ENCODE measurements around the gene ART5. TPM values are rescaled to one million over a fixed set of nuclear protein-coding genes. Genes with fewer than 3 reads are reported as not detected.

ART5 gene
- total RNA-seq, 1 experiment from 2014 or later, result not detected

DNA sequence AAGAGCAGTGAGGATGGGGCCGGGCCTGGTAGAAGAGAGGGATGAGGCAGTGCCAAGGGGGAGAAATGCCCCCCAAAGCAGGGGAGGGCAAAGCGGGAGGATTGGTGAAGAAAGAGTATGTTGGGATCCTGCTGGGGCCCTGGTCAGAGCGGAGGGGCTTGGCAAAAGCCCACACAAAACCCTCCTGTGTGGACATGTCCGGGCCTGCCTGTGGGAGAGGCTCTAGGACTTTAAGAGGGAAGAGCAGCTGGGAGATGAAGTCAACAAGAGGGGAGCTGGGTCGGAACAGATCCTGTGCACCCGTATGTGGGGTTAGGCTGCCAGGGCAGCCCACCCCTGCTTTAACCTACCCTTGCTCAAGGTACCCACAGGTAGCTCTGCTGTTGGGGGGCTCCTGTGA, 25.8 kb downstream of the ART5 start:
- intact Hi-C loops (cut with micrococcal nuclease; ENCODE audit: unreplicated experiment), result no loop called here

GRCh38 chr11:3614742-3615171, 27.0 kb downstream of the ART5 start:
- TF ChIP-seq, protein P1, sequence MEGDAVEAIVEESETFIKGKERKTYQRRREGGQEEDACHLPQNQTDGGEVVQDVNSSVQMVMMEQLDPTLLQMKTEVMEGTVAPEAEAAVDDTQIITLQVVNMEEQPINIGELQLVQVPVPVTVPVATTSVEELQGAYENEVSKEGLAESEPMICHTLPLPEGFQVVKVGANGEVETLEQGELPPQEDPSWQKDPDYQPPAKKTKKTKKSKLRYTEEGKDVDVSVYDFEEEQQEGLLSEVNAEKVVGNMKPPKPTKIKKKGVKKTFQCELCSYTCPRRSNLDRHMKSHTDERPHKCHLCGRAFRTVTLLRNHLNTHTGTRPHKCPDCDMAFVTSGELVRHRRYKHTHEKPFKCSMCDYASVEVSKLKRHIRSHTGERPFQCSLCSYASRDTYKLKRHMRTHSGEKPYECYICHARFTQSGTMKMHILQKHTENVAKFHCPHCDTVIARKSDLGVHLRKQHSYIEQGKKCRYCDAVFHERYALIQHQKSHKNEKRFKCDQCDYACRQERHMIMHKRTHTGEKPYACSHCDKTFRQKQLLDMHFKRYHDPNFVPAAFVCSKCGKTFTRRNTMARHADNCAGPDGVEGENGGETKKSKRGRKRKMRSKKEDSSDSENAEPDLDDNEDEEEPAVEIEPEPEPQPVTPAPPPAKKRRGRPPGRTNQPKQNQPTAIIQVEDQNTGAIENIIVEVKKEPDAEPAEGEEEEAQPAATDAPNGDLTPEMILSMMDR (conservative IDR thresholded peaks at IDR 0.05; ENCODE audit: low read depth, low read length), result no peak
- no peak for TF ChIP-seq EZH2 (IDR thresholded peaks at IDR 0.05; ENCODE audit: borderline replicate concordance, low read depth, low read length, poor library complexity, severe bottlenecking)
- Histone ChIP-seq H3K36me3 (ENCODE audit: insufficient read depth, low read length, poor library complexity, severe bottlenecking) (no peaks in the 10 kb centered on the region), H3K27ac (ENCODE audit: low read depth, low read length, poor library complexity, severe bottlenecking) (no peak overlapping the region), H3K27me3 (replicated peaks; ENCODE audit: insufficient read depth, low read depth, low read length, poor library complexity) (no peaks in the 10 kb centered on the region), H3K4me3 (ENCODE audit: low read depth, low read length, poor library complexity, severe bottlenecking) (no peak overlapping the region), H3K9me3 (ENCODE audit: low read depth, low read length, poor library complexity, severe bottlenecking) (no peaks in the 10 kb centered on the region), H3K4me1 (ENCODE audit: insufficient read depth, low read length, poor library complexity, severe bottlenecking) (no peaks in the 10 kb centered on the region)
- BruUV-seq (replicated peaks), result no TSS peak
- ChIA-PET POLR2A (ENCODE audit: low non-redundant PET) (interaction anchor here (0.6 kb wide), 1 partner anchor 103 kb away, joined by 3 read pairs; no protein-coding TSS in a partner anchor), CTCF (no interaction called here)
- DNase-seq (ENCODE audit: low spot score), result no peak
- intact Hi-C loops (cut with micrococcal nuclease; ENCODE audit: unreplicated experiment), result no loop called here

More for the DNA sequence above, 25.8 kb downstream of the ART5 start:
- H3K36me3 ChIP-seq (ENCODE audit: insufficient read depth, low read length, poor library complexity, severe bottlenecking), result no peaks in the 10 kb centered on the region
- no peak overlapping the region for H3K27ac ChIP-seq (ENCODE audit: low read depth, low read length, poor library complexity, severe bottlenecking)
- no peak overlapping the region for H3K4me3 ChIP-seq (ENCODE audit: low read depth, low read length, poor library complexity, severe bottlenecking)
- POLR2A ChIA-PET (ENCODE audit: low non-redundant PET), result no interaction called here
- no peaks in the 10 kb centered on the region for H3K9me3 ChIP-seq (ENCODE audit: low read depth, low read length, poor library complexity, severe bottlenecking)
- TF ChIP-seq EZH2 (IDR thresholded peaks at IDR 0.05; ENCODE audit: borderline replicate concordance, low read depth, low read length, poor library complexity, severe bottlenecking), result no peak
- TF ChIP-seq, protein P1 (conservative IDR thresholded peaks at IDR 0.05; ENCODE audit: low read depth, low read length), result no peak
- no peak for DNase-seq (ENCODE audit: low spot score)
- H3K4me1 ChIP-seq (ENCODE audit: insufficient read depth, low read length, poor library complexity, severe bottlenecking), result no peaks in the 10 kb centered on the region
- CTCF ChIA-PET, result no interaction called here
- H3K27me3 ChIP-seq (replicated peaks; ENCODE audit: insufficient read depth, low read depth, low read length, poor library complexity), result no peaks in the 10 kb centered on the region
- BruUV-seq (replicated peaks), result no TSS peak

DNA sequence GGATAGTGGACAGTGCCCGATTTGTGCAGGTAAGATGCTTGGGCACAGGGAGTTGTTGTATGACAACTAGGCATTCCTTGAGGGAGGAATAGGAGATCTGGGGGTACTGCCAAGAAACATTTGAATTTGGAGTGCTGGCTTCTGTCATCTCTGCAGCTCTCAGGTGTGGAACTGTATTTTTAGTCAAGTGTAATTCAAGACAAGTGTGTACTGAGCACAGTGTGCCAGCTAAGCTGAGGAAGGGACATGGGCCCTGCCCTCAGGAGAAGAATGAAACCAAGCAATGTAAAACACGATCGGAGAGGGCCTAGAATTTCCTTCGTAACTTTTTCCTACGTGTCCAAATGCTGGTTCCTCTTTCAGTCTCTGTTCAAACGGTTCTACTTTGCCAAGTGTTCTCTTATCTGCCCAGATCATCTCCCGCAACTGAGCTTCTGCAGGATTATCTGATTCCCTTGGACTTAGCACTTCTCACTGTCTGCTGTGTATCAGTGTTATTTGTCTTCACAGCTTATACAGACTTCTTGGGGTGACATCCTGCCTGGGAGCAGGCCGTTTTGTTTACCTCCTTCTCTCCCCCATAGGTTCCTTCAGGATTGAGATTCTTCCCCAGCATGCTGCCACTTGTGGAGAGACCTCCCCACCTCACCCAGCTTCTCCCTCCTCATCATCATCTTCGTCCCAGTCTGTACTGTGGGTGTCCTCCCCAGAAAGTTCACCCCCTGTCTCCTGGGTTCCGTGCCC, 27.6 kb downstream of the ART5 start:
- no peaks in the 10 kb centered on the region for H3K36me3 ChIP-seq (ENCODE audit: insufficient read depth, low read length, poor library complexity, severe bottlenecking)
- TF ChIP-seq, protein P1 (conservative IDR thresholded peaks at IDR 0.05; ENCODE audit: low read depth, low read length), result no peak
- TF ChIP-seq EZH2 (IDR thresholded peaks at IDR 0.05; ENCODE audit: borderline replicate concordance, low read depth, low read length, poor library complexity, severe bottlenecking), result no peak
- POLR2A ChIA-PET (ENCODE audit: low non-redundant PET), result no interaction called here
- no peak for DNase-seq (ENCODE audit: low spot score)
- no peaks in the 10 kb centered on the region for H3K4me1 ChIP-seq (ENCODE audit: insufficient read depth, low read length, poor library complexity, severe bottlenecking)
- BruUV-seq (replicated peaks), result no TSS peak
- no peak overlapping the region for H3K4me3 ChIP-seq (ENCODE audit: low read depth, low read length, poor library complexity, severe bottlenecking)
- no peaks in the 10 kb centered on the region for H3K27me3 ChIP-seq (replicated peaks; ENCODE audit: insufficient read depth, low read depth, low read length, poor library complexity)
- intact Hi-C loops (cut with micrococcal nuclease; ENCODE audit: unreplicated experiment), result no loop called here
- CTCF ChIA-PET, result no interaction called here
- no peak overlapping the region for H3K27ac ChIP-seq (ENCODE audit: low read depth, low read length, poor library complexity, severe bottlenecking)
- H3K9me3 ChIP-seq (ENCODE audit: low read depth, low read length, poor library complexity, severe bottlenecking), result no peaks in the 10 kb centered on the region

Data from A673 (cell line).